ENCODE results near the gene SCARF2.
"Not testable (repeated sequence)": the region's sequence is repeated elsewhere in the genome, so short reads cannot be mapped to it uniquely, and the experiment has no call there.

SCARF2 gene

GRCh38 chr22:20390394-20390907 is 47.2 kb downstream of the SCARF2 start:
- no peak for DNase-seq

DNA sequence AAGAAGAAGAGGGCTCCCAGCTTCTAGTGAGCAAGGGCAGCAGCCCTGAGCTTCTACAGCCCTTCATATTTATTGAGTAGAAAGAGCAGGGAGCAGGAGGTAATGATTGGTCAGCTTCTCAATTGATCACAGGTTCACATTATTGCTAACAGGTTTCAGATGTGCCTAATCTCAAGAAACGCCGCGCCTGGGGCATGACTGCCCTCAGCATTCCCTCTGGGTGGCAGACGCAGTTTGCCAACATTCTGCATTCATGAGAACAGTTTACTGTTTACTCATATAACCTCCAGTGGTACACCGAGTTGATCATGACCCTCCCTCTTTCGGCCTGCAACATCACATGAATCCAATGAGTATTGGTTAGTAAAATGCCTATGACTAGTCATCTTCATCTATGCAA is 48.3 kb downstream of the SCARF2 start:
- no peak for DNase-seq

DNA sequence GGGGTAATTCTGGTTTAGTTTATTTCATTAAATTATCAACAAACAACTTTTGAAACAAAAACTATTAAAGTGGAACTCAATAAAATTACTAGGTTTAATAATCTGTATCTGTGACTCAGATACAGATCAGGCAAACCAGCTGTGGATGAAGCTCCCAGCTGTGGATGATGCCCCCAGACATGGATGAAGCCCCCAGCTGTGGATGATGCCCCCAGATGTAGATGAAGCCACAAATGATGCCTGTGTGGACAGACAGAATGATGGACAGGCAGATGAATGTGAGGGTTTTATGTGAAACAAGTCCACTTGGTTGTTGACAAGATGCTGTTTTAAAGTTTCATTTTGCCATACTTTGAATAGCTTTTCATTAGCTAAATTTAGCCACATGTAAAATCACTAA is 49.4 kb downstream of the SCARF2 start:
- no peak for DNase-seq

GRCh38 chr22:20386972-20387371 is 50.7 kb downstream of the SCARF2 start:
- DNase-seq: no peak

DNA sequence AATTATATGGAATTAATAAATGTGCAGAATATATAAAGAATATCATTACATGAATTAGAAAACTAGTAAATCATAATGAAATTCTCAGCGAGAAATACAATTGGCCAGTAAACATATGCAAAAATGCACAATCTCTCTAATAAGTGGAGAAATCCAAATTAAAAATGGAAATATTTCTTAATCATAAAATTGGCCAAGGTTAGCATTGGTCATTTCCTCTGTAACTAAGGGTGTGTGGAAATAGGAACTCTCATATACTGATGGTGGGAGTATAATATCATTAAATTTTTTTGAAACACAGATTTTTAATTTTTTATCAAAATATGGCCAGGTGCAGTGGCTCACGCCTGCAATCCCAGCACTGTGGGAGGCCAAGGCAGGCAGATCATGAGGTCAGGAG is 51.3 kb downstream of the SCARF2 start:
- DNase-seq: no peak

- no peak for DNase-seq
Measured at GRCh38 chr22:20384865-20385264, 52.8 kb downstream of the SCARF2 start.

DNA sequence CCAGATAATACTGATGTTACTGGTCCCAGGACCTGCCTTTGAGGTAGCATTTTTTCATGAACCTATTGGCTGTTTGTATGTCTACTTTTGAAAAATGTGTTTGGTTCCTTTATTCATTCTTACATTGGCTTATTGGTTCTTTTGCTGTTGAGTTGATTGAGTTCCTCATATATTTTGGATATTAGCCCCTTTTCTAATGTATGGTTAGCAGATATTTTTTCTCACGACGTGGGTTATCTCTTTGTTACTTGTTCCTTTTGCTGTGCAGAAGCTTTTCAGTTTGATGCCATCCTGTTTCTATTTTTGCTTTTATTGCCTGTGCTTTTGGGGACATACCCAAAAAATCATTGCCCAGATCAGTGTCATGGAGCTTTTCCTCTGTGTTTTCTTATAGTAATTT is 53.5 kb downstream of the SCARF2 start:
- DNase-seq: no peak

DNA sequence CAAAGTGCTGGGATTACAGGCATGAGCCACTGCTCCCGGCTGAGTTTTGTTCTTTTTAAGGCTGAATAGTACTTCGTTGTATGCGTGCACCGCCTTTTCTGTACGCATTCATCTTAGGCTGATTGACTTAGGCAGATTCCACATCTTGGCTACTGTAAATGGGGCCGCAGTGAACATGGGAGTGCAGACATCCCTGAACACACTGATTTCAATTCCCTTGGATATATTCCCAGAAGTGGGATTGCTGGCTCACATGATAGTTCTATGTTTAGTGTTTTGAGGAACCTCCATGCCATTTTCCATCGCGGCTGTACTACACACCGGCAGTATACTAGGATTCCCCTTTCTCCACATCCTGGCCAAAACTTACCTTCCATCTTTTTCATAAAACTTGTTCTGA is 54.1 kb downstream of the SCARF2 start:
- DNase-seq: no peak

DNA sequence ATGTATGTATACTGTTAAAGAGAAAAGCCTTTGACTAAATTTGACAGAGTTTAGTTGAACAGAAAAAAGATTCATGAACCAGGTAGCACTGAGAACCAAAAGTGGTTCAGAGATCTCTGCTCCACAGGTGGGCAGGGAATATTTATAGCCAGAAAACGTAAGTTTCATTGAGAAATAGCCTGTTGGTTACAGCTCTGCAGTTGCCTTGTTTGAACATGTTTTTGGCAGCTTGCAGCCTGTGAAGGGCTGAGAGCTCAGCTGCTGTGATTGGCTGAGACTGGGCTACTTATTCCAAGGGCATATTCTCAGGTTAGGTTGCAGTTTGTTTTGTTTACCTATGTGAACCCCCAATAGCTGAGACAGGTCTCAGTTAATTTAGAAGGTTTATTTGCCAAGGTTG is 57.1 kb downstream of the SCARF2 start:
- DNase-seq: no peak

GRCh38 chr22:20378684-20379083 is 58.9 kb downstream of the SCARF2 start:
- DNase-seq: not testable (repeated sequence)

DNA sequence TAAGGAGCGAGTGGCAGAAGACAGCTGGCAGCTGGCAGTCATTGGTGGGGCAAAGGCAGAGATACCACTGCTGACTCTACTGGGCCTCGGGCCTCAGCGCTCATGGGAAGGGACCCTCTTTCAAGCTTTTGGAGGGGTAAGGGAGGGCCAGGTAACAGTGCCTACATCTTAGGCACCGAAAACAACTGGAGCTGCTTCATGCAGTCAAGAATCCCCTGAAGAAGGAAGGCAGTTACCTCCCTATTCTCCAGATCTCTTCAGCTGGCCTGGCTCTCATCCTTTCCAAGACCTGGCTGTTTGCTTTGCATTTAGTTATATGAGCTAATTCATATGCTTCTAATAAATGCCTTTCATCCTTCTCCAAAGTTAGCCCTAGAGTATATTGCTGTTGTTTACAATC is 59.5 kb downstream of the SCARF2 start:
- DNase-seq: no peak

DNA sequence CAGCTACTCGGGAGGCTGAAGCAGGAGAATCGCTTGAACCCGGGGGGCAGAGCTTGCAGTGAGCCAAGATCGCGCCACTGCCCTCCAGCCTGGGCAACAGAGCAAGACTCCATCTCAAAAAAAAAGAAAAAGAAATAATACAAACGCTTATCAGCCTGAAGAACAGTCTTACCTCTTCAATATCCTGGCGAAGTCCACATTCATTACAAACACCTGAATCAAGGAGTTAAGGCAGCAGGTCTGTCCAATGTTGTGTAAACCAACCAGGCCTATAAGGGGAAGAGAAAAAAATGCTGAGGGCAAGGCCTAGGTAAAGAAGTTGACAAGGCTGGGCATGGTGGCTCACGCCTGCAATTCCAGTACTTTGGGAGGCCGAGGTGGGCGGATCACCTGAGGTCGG is 60.6 kb downstream of the SCARF2 start:
- DNase-seq: not testable (repeated sequence)

- not testable (repeated sequence) for DNase-seq
Measured at GRCh38 chr22:20376281-20376680, 61.3 kb downstream of the SCARF2 start.
